Testis (tissue), 2 donors: ENCODE measurements around the gene SETD1A.

Experiments
- POLR2A ChIP-seq: fragments of 450-650 bp; IDR thresholded peaks from one replicate; pipeline ENCODE4 v1.6.1; 2017; ENCODE audit warnings: antibody characterized with exemption, mild to moderate bottlenecking, moderate library complexity
- TF ChIP-seq, protein P1 (sequence below), 3 experiments: fragments of 450-650 bp in 2 of 3; fragments of 200-600 bp in 1 of 3; sonication (generic) in 1 of 3; IDR thresholded peaks; one replicate each; pipeline ENCODE4 v1.5.1; 2016 to 2019; ENCODE audit warnings: antibody characterized with exemption in 3 of 3, mild to moderate bottlenecking in 2 of 3, moderate library complexity in 1 of 3

DNA sequence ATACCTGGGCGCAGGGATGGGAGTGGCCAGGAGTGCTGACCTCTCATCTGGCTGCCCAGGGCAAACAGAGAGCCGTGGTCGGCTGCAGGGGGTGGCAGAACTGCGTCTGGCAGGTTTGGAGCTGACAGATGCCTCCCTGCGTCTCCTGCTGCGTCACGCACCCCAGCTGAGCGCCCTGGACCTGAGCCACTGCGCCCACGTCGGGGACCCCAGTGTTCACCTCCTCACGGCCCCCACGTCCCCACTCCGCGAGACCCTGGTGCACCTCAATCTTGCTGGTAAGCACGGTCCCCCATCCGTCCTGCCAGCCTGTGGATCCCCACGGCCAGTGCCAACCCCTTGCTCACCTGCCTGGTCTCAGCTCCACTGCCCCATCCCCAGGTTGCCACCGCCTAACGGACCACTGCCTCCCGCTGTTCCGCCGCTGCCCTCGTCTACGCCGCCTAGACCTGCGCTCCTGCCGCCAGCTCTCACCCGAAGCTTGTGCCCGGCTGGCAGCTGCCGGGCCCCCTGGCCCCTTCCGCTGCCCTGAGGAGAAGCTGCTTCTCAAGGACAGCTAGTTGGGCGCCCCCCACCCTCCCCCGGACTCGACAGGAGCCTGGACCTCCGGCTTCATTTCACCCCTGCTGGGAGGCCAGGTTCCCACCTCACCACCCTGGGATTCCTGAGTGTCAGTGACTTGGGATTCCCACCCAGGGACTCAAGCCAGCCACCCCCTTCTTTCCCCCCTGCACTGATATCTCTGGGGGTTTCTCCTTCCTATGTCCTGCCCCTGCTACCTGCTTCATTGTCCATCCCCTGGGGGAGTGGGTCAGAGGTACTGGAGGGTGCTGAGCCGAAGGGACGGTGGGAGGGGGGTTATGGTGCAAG lies 10.6 kb upstream of the SETD1A start:
- TF ChIP-seq, protein P1, sequence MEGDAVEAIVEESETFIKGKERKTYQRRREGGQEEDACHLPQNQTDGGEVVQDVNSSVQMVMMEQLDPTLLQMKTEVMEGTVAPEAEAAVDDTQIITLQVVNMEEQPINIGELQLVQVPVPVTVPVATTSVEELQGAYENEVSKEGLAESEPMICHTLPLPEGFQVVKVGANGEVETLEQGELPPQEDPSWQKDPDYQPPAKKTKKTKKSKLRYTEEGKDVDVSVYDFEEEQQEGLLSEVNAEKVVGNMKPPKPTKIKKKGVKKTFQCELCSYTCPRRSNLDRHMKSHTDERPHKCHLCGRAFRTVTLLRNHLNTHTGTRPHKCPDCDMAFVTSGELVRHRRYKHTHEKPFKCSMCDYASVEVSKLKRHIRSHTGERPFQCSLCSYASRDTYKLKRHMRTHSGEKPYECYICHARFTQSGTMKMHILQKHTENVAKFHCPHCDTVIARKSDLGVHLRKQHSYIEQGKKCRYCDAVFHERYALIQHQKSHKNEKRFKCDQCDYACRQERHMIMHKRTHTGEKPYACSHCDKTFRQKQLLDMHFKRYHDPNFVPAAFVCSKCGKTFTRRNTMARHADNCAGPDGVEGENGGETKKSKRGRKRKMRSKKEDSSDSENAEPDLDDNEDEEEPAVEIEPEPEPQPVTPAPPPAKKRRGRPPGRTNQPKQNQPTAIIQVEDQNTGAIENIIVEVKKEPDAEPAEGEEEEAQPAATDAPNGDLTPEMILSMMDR (IDR thresholded peaks at IDR 0.05), result no peak
- no peak for TF ChIP-seq POLR2A
